ENCODE measurements around the gene SPATA9.
"Not testable (repeated sequence)": the region's sequence is repeated elsewhere in the genome, so short reads cannot be mapped to it uniquely, and the experiment has no call there.

SPATA9 gene

GRCh38 chr5:95673081-95673480 is 9.7 kb downstream of the SPATA9 start:
- DNase-seq (ENCODE audit: low read depth): no peak

- DNase-seq (ENCODE audit: low read depth): no peak
Observed at GRCh38 chr5:95672641-95673040, 10.2 kb downstream of the SPATA9 start.

GRCh38 chr5:95671826-95672225 is 11.0 kb downstream of the SPATA9 start:
- DNase-seq (ENCODE audit: low read depth): no peak

GRCh38 chr5:95670568-95670967 is 12.2 kb downstream of the SPATA9 start:
- no peak for DNase-seq (ENCODE audit: low read depth)

GRCh38 chr5:95669985-95670384 is 12.8 kb downstream of the SPATA9 start:
- no peak for DNase-seq (ENCODE audit: low read depth)

- no peak for DNase-seq (ENCODE audit: low read depth)
Observed at GRCh38 chr5:95669540-95669939, 13.3 kb downstream of the SPATA9 start.

GRCh38 chr5:95668728-95669127 is 14.1 kb downstream of the SPATA9 start:
- DNase-seq (ENCODE audit: low read depth): no peak

GRCh38 chr5:95668216-95668615 is 14.6 kb downstream of the SPATA9 start:
- DNase-seq (ENCODE audit: low read depth): no peak

- no peak for DNase-seq (ENCODE audit: low read depth)
Observed at GRCh38 chr5:95667678-95668077, 15.1 kb downstream of the SPATA9 start.

GRCh38 chr5:95667061-95667618 is 15.7 kb downstream of the SPATA9 start:
- DNase-seq (ENCODE audit: low read depth): no peak

- no peak for DNase-seq (ENCODE audit: low read depth)
Observed at GRCh38 chr5:95664204-95664786, 18.5 kb downstream of the SPATA9 start.

GRCh38 chr5:95662946-95663345 is 19.8 kb downstream of the SPATA9 start:
- no peak for DNase-seq (ENCODE audit: low read depth)

- DNase-seq (ENCODE audit: low read depth): no peak
Observed at GRCh38 chr5:95660060-95660459, 22.7 kb downstream of the SPATA9 start.

GRCh38 chr5:95655575-95655974 is 27.2 kb downstream of the SPATA9 start:
- no peak for DNase-seq (ENCODE audit: low read depth)

GRCh38 chr5:95654196-95654595 is 28.6 kb downstream of the SPATA9 start:
- DNase-seq (ENCODE audit: low read depth): no peak

GRCh38 chr5:95652849-95653248 is 29.9 kb downstream of the SPATA9 start:
- no peak for DNase-seq (ENCODE audit: low read depth)

- DNase-seq (ENCODE audit: low read depth): no peak
Observed at GRCh38 chr5:95649842-95650620, 32.8 kb downstream of the SPATA9 start.

GRCh38 chr5:95649274-95649673 is 33.5 kb downstream of the SPATA9 start:
- no peak for DNase-seq (ENCODE audit: low read depth)

GRCh38 chr5:95647886-95648860 is 34.6 kb downstream of the SPATA9 start:
- no peak for DNase-seq (ENCODE audit: low read depth)

- peak; percentile 91 for DNase-seq (ENCODE audit: low read depth)
Observed at GRCh38 chr5:95646569-95647431, 36.0 kb downstream of the SPATA9 start, which contains the start of gene RFESD. RFESD (plus strand) TSS chr5:95646777; CDS start chr5:95652272, 5,495 bp downstream.

- not testable (repeated sequence) for DNase-seq (ENCODE audit: low read depth)
Observed at GRCh38 chr5:95646226-95646568, 36.6 kb downstream of the SPATA9 start.
